Naive B cell (primary cell): Measurements from ENCODE around the gene ACKR2. TPM values are rescaled to one million over a fixed set of nuclear protein-coding genes. Genes with fewer than 3 reads are reported as not detected.

Experiments
- ATAC-seq, 2 donors: fragments of 150-1000 bp; cut with Tn5 transposase; 2 replicates each; pipeline ENCODE4 v1.10.0; 2021; ENCODE audit warnings: low read depth in 2 of 2, mild to moderate bottlenecking in 2 of 2, moderate library complexity in 2 of 2
- DNase-seq: peaks from one replicate; pipeline ENCODE4 v3.0.0; 2022
- H3K27ac Mint-ChIP-seq, 6 donors: one replicate each; pipeline ENCODE4 v1.8.0; 2020 to 2022; ENCODE audit warnings: mild to moderate bottlenecking in 6 of 6, mixed read lengths in 6 of 6, moderate library complexity in 5 of 6, inconsistent platforms in 2 of 6
- H3K27me3 Mint-ChIP-seq, 3 donors: one replicate each; pipeline ENCODE4 v1.8.0; 2021 to 2022; ENCODE audit warnings: mixed read lengths in 3 of 3, mild to moderate bottlenecking in 1 of 3
- H3K36me3 Mint-ChIP-seq, 2 donors: one replicate each; pipeline ENCODE4 v1.8.0; 2020 to 2022; ENCODE audit warnings: mixed read lengths in 2 of 2, inconsistent platforms in 1 of 2, mild to moderate bottlenecking in 1 of 2
- H3K4me1 Mint-ChIP-seq, 3 donors: one replicate each; pipeline ENCODE4 v1.8.0; 2020 to 2022; ENCODE audit warnings: mixed read lengths in 3 of 3, inconsistent platforms in 1 of 3, mild to moderate bottlenecking in 1 of 3, moderate library complexity in 1 of 3
- H3K4me3 Mint-ChIP-seq, 8 donors: one replicate each; pipeline ENCODE4 v1.8.0; 2020 to 2022; ENCODE audit warnings: mild to moderate bottlenecking in 8 of 8, mixed read lengths in 8 of 8, moderate library complexity in 8 of 8, inconsistent platforms in 2 of 8
- H3K9me3 Mint-ChIP-seq, 7 donors: one replicate each; pipeline ENCODE4 v1.8.0; 2020 to 2022; ENCODE audit warnings: mixed read lengths in 7 of 7, mild to moderate bottlenecking in 5 of 7, inconsistent platforms in 2 of 7, moderate library complexity in 1 of 7
- polyA plus RNA-seq, 6 donors: library from polyadenylated mRNA; unstranded; fragments of 300-500 nt; fragmentation: Illumina TruSeq; gene quantifications; one replicate each; pipeline ENCODE4 v1.2.3, GENCODE V29; 2021; ENCODE audit warnings: low read depth in 6 of 6

The ACKR2 gene, protein sequence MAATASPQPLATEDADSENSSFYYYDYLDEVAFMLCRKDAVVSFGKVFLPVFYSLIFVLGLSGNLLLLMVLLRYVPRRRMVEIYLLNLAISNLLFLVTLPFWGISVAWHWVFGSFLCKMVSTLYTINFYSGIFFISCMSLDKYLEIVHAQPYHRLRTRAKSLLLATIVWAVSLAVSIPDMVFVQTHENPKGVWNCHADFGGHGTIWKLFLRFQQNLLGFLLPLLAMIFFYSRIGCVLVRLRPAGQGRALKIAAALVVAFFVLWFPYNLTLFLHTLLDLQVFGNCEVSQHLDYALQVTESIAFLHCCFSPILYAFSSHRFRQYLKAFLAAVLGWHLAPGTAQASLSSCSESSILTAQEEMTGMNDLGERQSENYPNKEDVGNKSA
- polyA plus RNA-seq: under 1 TPM in 4 of 6 donors, not detected in 2; 0.10 to 0.28 (median 0.20) TPM

DNA sequence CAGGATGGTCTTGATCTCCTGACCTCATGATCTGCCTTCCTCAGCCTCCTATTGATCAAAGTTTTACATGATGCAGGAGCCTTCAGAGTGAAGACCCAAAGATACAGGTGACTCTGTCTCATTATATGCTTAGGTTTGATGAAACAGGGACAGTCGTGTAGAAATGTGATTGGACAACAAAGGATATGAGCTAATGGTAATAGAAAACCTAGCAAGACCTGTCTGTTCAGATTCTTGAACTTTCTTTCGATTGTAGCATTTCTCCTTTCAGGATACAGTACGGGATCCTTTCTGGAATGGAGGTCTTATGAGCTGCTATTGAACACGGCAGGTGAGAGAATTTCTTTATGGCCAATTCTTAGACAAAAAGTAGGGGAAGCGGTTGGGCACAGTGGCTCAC lies at the start of gene ACKR2:
Gene ACKR2 (plus strand): TSS at position 244 of the 400 bp plus-strand sequence. CDS start 55,058 bp downstream, outside the sequence.
- Mint-ChIP-seq H3K36me3 (no peaks in the 10 kb centered on the region), H3K4me1 (peaks cover 6 to 25% (median 21%) of the 10 kb centered on the region in 3 donors)

DNA sequence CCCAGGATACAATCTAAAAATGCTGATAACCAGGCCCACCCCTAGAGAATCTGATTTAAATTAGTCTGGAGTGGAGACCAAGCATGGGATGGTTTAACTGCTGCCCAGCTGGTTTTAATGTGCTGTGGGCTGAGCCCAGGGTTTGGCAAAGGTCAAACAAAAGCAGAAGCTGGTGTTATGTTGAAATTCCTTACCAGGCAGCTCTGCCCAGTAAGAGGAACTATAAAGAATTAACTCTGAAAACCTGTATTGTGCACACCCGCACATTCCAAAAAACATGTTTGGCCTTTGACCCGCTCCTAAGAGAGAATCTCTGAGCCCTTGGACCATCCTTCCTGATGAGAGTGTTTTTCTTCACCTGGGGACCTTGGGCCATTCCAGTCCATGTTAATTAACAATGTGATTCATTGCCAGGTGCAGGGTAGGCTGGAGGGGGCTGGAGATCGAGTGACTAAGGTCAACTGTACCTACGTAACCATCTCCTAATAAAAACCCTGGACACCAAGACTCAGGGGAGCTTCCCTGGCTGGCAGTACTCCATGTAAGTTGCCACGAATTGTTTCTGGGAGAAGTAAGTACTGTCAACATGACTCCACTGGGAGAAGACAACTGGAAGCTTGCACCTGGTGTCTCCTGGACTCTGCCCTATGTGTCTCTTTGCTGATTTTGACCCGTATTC lies 47.1 kb upstream of the ACKR2 start:
- no peak for ATAC-seq
- peaks cover 0 to 4% (median 0%) of the 10 kb centered on the region in 3 donors for H3K4me1 Mint-ChIP-seq
- H3K36me3 Mint-ChIP-seq: no peaks in the 10 kb centered on the region
- peaks cover 0 to 20% (median 7%) of the 10 kb centered on the region in 3 donors for H3K27me3 Mint-ChIP-seq
- no peak for DNase-seq
- H3K9me3 Mint-ChIP-seq: no peaks in the 10 kb centered on the region
- peak overlapping the region in 1 of 6 donors; percentile 8 for H3K27ac Mint-ChIP-seq
- H3K4me3 Mint-ChIP-seq: no peak overlapping the region

More for the DNA sequence above, at the start of gene ACKR2:
- ATAC-seq: no peak
- peak within 1 kb of the TSS in 1 of 6 donors; percentile 54 for H3K27ac Mint-ChIP-seq
- peaks cover 9 to 19% (median 12%) of the 10 kb centered on the region in 3 donors for H3K27me3 Mint-ChIP-seq
- no peak within 1 kb of the TSS for H3K4me3 Mint-ChIP-seq
- no peak for DNase-seq
- no peaks in the 10 kb centered on the region for H3K9me3 Mint-ChIP-seq

DNA sequence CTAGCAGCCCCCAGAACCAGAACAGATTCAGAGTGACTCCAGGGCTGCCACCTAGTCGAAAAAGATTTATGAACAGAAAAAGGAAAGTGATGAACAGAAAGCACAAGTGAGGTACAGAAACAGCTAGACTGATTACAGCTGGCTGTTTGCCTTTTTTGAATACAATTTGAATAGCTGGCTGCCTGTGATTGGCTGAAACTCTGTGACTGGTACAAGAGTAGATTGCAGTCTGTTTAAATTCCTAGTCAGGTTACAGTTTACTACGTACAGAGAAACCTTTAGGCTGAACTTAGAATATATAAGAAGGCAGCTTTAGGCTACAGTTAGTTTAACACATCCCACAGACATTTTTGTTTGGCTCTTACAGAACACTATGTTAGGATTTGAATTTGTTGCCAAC lies 46.2 kb upstream of the ACKR2 start:
- ATAC-seq (no peak), DNase-seq (no peak)
- Mint-ChIP-seq H3K27ac (no peak overlapping the region), H3K4me3 (no peak overlapping the region), H3K4me1 (peaks cover 0 to 4% (median 0%) of the 10 kb centered on the region in 3 donors), H3K9me3 (no peaks in the 10 kb centered on the region), H3K27me3 (peaks cover 0 to 18% (median 7%) of the 10 kb centered on the region in 3 donors), H3K36me3 (no peaks in the 10 kb centered on the region)

DNA sequence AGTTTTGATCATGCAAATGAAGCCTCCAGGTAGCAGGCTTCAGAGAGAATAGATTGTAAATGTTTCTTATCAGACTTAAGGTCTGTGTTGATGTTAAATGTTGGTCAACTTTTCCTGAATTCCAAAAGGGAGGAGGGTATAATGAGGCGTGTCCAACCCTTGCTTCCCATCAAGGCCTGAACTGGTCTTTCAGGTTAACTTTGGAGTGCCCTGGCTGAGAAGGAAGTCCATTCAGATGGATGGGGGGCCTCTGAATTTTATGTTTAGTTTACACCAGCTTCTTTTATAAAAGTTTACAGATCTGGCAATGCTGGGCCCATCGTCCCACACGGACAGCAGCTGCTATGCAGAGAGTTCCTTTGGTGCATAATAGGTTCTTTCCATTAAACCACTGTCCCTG lies 45.1 kb upstream of the ACKR2 start:
- H3K9me3 Mint-ChIP-seq: no peaks in the 10 kb centered on the region
- H3K4me1 Mint-ChIP-seq: peaks cover 0 to 4% (median 0%) of the 10 kb centered on the region in 3 donors
- no peak for ATAC-seq
- no peak overlapping the region for H3K4me3 Mint-ChIP-seq
- no peak for DNase-seq
- H3K27ac Mint-ChIP-seq: no peak overlapping the region
- no peaks in the 10 kb centered on the region for H3K36me3 Mint-ChIP-seq
- peaks cover 0 to 8% (median 0%) of the 10 kb centered on the region in 3 donors for H3K27me3 Mint-ChIP-seq

DNA sequence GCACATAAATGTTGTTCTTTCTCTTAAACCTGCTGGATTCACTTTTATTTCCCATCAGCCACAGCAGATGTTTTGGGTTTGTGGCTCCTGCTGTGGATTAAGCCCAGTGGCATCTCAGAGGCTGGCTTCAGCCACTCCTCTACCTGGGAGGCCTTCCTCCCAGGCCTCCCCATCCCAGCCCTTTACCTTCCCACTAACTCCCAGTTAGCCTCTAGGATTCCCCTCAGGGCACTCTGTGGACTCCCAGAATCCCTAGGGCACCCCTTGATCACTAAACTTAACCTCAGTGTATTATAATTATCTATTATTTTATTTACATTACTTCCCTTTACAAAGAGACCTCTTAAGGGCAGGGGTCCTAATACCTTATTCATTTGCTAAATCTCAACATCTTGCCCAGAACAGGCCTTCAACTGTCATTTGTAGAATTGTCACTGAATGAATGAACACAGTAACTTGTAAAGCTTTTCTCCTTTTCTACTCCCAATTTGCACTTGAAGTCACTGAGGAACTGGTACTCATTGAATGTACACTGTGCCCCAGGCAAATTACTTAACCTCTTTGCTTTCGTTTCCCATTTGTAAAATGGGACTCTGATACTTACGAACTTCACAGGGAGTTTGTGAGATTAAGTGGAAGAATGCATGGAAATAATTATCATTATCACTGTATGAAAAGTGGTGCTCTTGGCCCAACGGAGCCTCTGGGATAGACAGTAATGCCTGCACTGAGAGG lies 44.5 kb upstream of the ACKR2 start:
- Mint-ChIP-seq H3K27ac (no peak overlapping the region), H3K4me3 (no peak overlapping the region), H3K9me3 (no peaks in the 10 kb centered on the region), H3K27me3 (peaks cover 0 to 8% (median 0%) of the 10 kb centered on the region in 3 donors), H3K4me1 (peaks cover 0 to 4% (median 0%) of the 10 kb centered on the region in 3 donors), H3K36me3 (no peaks in the 10 kb centered on the region)
- DNase-seq (no peak), ATAC-seq (no peak)

DNA sequence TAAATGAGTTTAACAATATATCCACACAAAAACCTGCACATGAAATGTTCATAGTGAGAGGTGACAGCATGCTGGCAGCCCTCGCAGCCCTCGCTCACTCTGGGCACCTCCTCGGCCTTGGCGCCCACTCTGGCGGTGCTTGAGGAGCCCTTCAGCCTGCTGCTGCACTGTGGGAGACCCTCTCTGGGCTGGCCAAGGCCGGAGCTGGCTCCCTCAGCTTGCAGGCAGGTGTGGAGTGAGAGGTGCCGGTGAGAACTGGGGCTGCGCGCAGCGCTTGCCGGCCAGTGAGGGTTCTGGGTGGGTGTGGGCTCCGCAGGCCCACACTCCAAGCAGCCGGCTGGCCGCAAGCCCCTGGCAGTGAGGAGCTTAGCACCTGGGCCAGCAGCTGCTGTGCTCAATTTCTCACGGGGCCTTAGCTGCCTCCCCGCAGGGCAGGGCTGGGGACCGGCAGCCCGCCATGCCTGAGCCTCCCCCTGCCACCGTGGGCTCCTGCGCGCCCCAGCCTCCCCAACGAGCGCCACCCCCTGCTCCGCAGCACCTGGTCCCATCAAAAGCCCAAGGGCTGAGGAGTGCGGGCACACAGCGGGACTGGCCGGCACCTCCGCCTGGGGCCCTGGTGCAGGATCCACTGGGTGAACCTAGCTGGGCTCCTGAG lies 39.6 kb upstream of the ACKR2 start:
- H3K27ac Mint-ChIP-seq: no peak overlapping the region
- DNase-seq: no peak
- ATAC-seq: no peak
- H3K9me3 Mint-ChIP-seq: peaks cover 0 to 9% (median 0%) of the 10 kb centered on the region in 7 donors
- no peak overlapping the region for H3K4me3 Mint-ChIP-seq
- H3K4me1 Mint-ChIP-seq: peaks cover 8 to 16% (median 15%) of the 10 kb centered on the region in 3 donors
- peaks cover 0 to 8% (median 0%) of the 10 kb centered on the region in 3 donors for H3K27me3 Mint-ChIP-seq
- no peaks in the 10 kb centered on the region for H3K36me3 Mint-ChIP-seq

DNA sequence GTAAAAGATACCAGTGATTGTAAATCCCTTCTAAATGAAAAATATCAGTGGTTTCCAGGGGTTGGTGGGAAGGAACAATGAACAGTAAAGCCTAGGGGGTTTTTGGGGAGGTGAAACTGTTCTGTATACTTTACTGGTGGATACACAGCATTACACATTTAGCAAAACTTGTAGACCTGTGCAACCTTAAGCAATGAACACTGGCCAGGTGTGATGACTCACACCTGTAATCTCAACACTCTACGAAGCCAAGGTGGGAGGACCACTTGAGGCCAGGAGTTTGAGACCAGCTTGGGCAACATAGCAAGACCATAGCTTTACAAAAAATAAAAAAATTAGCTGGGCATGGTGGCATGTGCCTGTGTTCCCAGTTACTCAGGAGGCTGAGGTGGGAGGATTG lies 38.0 kb upstream of the ACKR2 start:
- peak overlapping the region in 4 of 6 donors; percentile 17 to 93 (median 86) for H3K27ac Mint-ChIP-seq
- peaks cover 8 to 15% (median 12%) of the 10 kb centered on the region in 3 donors for H3K4me1 Mint-ChIP-seq
- H3K36me3 Mint-ChIP-seq: no peaks in the 10 kb centered on the region
- ATAC-seq (no peak), DNase-seq (no peak)
- no peaks in the 10 kb centered on the region for H3K27me3 Mint-ChIP-seq
- H3K4me3 Mint-ChIP-seq: peak overlapping the region in 6 of 8 donors; percentile 21 to 95 (median 48)
- H3K9me3 Mint-ChIP-seq: peaks cover 0 to 9% (median 0%) of the 10 kb centered on the region in 7 donors

DNA sequence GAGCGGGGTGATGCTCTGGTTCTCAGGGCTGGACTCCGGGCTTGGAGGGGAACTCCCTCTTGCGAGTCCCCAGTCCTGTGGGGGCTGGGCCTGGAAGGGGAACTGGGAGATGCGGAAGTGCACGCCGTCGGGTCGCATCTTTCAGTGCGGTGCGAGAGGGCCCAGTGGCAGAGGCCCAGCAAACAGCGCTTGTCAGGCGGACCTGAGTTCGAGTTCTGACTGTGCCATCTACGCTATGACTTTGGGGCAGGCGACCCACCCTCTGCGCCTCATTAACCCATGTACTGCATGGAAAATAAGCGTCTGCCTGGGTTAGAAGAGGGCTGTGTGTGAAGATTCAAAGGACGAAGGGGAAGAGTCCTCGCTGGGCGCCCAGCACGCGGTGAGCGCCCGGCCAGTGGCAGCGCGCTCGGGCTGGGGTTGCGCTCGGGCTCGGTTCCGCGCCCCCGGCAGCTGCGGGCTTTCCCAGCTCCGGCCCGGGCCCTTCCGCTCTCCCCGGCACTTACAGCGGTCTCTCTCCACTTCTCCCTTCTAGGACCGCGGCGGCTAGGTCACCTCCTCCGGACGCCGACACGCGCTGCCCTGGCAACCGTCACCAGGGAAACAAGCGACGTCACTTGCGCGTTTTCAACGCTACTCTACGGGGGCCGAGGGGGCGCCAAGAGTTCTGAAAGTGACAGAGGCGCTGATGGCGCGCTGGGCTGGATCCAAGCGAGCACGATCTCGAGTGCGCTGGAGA lies 36.4 kb upstream of the ACKR2 start, which contains the start of gene CCDC13:
Gene CCDC13 (minus strand): TSS at position 584 of the 739 bp plus-strand sequence. CDS start 14,908 bp downstream, outside the sequence.
- Mint-ChIP-seq H3K27ac (peak within 1 kb of the TSS; percentile 90 to 98 (median 97)), H3K4me3 (peak within 1 kb of the TSS; percentile 85 to 97 (median 95)), H3K4me1 (peaks cover 8 to 15% (median 12%) of the 10 kb centered on the region in 3 donors), H3K9me3 (peaks cover 0 to 9% (median 0%) of the 10 kb centered on the region in 7 donors), H3K36me3 (no peaks in the 10 kb centered on the region), H3K27me3 (no peaks in the 10 kb centered on the region)
- DNase-seq (peak; percentile 97), ATAC-seq (peak; percentile 92 to 95)

DNA sequence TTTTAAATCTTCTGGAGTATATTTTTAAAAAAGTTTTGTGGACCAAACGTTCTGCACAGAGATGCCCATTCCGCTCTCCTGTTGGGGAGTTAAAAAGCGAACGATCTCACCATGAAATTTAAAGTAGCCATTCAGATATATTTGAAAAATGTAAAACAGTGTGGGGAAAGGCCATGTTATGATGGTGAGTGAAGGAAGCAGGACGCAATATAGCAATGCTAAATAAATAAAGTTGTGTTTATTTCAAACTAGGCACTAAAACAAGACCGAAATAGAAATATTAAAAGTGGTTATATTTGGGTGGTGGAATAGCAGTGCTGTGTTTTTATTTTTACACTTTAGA lies 35.9 kb upstream of the ACKR2 start:
- ATAC-seq (peak; percentile 4 to 7), DNase-seq (no peak)
- Mint-ChIP-seq H3K9me3 (peaks cover 0 to 9% (median 0%) of the 10 kb centered on the region in 7 donors), H3K36me3 (no peaks in the 10 kb centered on the region), H3K27ac (peak overlapping the region; percentile 90 to 98 (median 96)), H3K27me3 (no peaks in the 10 kb centered on the region), H3K4me3 (peak overlapping the region; percentile 85 to 97 (median 95)), H3K4me1 (peaks cover 8 to 15% (median 12%) of the 10 kb centered on the region in 3 donors)

DNA sequence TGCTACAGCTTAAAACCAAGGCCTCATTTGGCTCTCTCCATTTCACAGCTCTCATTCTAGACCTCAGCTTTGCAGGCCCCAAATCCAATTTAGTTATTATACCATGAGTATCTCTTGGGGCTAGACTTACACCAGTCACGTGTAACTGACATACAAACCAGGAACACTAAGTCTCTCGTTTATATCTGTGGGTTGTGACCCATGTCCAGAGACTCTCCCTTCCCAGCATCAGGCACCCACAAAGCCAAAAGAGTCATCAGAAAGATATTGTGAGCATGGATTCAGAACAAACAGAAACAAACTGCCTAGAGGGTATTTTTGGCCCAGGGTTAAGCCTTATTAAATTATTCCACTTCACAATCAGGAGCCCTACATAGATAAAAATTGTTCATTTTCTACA lies 30.6 kb upstream of the ACKR2 start:
- H3K4me3 Mint-ChIP-seq: no peak overlapping the region

DNA sequence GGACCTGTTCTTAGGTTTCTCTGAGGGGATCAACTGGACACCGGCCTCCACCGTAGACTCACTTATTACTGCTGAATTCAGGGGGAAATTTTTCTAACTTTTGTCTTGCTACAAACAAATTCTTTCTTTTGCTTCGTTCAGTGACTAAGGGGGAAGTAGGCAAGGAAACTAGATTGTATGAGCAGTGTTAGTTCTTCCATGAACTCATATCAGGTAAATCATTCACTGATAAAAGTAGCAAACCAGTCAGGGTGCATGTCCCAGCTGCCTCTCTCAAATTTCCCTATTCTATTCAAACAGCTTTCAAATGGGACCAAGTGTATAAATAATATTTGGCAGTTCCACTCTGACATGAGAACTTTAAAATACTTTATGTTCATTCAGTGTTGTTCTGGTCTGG lies 28.8 kb upstream of the ACKR2 start:
- Mint-ChIP-seq H3K36me3 (no peaks in the 10 kb centered on the region), H3K27me3 (no peaks in the 10 kb centered on the region), H3K4me1 (peaks cover 0 to 2% (median 0%) of the 10 kb centered on the region in 3 donors), H3K4me3 (no peak overlapping the region), H3K27ac (peak overlapping the region in 3 of 6 donors; percentile 20 to 86 (median 34)), H3K9me3 (no peaks in the 10 kb centered on the region)
- ATAC-seq (no peak), DNase-seq (no peak)

More for the DNA sequence above, 30.6 kb upstream of the ACKR2 start:
- Mint-ChIP-seq H3K4me1 (peaks cover 0 to 4% (median 0%) of the 10 kb centered on the region in 3 donors), H3K27ac (no peak overlapping the region), H3K27me3 (no peaks in the 10 kb centered on the region), H3K36me3 (no peaks in the 10 kb centered on the region), H3K9me3 (no peaks in the 10 kb centered on the region)
- DNase-seq: no peak
- no peak for ATAC-seq
